ENCODE data around the gene MICA.
"Not testable (repeated sequence)": the region's sequence is repeated elsewhere in the genome, so short reads cannot be mapped to it uniquely, and the experiment has no call there.

Gene MICA

DNA sequence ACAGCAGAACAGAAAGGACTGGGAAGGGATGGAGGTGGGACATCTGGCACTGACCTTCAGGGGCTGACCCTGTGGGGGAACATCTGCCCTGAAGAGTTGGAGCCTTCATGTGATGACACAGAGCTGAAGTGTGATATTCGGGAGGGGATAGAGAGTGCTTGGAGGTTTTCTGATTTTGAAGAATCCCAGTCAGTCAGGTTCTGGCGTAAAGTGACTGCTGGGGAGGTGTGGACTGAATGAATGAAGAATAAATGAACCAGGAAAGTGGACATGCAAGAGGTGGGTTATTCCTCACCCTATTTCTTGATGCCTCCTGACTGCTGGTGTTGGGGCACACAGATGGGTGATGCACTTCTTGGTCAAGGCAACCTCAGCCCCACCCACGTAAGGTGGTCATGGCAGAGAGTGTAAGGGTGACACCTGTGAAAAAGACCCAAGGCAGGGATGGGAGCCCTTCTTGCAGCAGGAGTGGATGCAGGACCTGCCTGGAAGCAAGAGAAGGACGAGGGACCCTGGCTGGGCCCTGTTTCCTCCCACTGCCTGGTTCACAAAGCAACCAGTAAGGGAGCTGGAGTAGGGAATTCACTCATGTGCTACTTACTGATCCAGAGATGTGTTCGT lies 13.1 kb downstream of the MICA start:
- no peak for DNase-seq

- DNase-seq = no peak
Observed at GRCh38 chr6:31418251-31418650, 14.9 kb downstream of the MICA start.

- no peak for DNase-seq
Observed at GRCh38 chr6:31419842-31420241, 16.4 kb downstream of the MICA start.

DNA sequence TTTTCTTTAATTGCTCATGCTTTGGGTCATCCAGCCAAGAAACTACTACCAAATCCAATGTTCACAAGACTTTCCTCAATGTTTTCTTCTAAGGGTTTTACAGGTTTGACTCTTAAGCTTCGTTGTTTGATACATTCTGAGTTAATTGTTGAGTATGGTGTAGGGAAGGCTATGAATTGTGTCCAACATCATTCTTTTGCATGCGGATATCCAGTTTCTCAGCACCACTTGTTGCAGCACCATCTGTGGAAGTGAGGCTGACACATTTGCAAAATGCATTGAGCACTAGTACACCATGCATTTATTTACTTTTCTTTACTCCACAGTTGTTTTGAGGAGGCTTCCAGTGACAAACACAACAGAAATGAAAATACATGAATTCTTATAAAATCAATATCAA lies 17.2 kb downstream of the MICA start:
- no peak for DNase-seq

- no peak for DNase-seq
Observed at GRCh38 chr6:31422587-31422986, 19.2 kb downstream of the MICA start.

DNA sequence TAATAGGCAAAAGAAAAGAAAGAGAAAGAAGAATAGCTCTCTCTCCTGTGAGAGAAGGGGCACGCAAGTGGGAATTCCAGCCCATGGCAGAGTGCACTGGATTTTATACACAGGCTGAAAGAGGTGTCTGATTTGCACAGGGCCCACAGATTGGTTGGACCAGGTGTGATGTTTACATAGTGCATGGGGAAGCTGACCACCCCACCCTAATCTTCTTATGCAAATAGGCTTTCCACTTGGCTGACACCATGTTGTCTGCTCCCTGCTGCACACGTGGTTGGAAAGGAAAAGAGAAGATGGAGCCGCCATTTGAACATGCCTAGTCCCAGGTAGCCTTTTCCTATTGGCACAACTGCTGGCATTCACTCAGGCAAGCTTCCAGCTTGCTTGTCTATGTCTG lies 20.2 kb downstream of the MICA start:
- DNase-seq = no peak

DNA sequence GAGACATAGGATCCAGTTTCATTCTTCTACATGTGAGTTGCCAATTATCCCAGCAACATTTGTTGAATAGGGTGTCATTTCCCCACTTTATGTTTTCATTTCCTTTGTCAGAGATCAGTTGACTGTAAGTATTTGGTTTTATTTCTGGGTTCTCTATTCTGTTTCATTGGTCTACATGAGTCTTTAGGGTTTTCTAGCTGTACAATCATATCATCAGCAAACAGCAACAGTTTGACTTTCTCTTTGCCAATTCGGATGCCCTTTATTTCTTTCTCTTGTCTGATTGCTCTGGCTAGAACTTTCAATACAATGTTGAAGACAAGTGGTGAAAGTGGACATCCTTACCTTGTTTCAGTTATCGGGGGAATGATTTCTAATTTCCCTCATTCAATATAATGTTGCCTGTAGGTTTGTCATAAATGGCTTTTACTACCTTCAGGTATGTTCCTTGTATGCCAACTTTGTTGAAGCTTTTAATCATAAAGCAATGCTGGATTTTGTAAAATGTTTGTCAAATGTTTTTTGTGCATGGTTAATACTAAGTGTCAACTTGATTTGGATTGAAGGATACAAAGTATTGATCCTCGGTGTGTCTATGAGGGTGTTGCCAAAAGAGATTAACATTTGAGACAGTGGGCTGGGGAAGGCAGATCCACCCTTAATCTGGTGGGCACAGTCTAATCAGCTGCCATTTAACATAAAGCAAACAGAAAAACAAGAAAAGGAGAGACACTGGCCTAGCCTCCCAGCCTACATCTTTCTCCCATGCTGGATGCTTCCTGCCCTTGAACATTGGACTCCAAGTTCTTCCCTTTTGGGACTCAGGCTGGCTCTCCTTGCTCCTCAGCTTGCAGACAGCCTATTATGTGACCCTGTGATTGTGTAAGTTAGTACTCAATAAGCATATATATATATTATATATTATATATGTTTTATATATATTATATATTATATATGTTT lies 23.3 kb downstream of the MICA start:
- no peak for DNase-seq

- DNase-seq = no peak
Observed at GRCh38 chr6:31430449-31430848, 27.1 kb downstream of the MICA start.

- not testable (repeated sequence) for DNase-seq
Observed at GRCh38 chr6:31435051-31435450, 31.7 kb downstream of the MICA start.

DNA sequence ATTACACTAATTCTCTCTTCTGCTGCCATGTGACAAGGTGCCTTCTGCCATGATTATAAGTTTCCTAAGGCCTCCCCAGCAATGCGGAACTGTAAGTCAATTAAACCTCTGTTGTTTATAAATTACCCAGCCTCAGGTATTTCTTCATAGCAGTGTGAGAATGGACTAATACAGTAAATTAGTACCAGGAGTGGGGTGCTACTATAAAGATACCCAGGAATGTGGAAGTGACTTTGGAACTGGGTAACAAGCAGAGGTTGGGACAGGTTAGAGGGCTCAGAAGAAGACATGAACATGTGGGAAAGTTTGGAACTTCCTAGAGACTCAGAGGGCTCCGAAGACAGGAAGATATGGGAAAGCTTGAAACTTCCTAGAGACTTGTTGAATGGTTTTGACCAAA lies 34.8 kb downstream of the MICA start:
- no peak for DNase-seq

GRCh38 chr6:31438677-31439076 lies 35.3 kb downstream of the MICA start:
- DNase-seq = no peak

DNA sequence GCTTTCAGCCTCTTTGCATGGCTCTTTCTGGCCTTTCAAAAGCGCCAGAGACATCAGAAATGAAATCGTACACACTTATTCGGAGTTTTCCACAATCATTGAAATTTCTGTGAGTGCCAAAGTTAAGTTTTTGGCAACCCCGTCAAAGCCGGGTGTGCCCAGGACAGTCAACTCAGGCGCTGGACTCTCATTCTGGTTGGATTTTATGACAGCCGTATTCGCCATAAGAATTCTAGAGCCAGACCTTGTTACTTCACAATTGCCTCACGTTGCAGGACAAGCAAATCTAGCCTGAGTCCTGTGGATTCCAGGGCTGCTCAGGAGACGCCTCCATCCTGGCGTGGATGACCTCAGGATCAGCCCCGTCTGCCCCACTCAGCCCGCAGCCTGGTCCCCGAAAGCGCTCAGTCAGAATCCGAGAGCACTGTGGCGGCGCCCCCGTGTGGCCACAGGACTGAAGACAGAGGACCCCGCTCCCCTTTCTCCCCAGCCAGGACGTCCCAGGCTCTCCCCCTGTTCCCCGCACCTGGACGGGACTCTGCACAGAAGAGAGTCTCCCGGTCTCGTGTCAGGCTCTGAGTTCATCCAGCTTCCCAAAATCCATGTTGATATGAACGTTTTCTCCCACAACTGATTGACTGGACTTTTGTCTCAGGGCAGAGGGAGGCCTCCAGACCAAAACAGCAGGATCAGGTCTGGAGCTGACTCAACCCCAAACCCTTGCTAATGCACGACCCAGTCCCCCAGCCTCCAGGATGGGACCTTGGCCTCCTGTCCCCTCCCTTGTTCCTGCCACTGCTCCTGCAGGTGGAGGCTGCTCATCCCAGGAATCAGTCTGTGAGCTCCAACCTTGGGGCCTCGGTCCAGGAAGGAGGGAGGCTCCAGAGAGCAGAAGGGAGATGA lies 38.2 kb downstream of the MICA start:
- DNase-seq = peak; percentile 85

- no peak for DNase-seq
Observed at GRCh38 chr6:31446481-31446880, 43.1 kb downstream of the MICA start.

- DNase-seq = not testable (repeated sequence)
Observed at GRCh38 chr6:31446999-31447789, 43.8 kb downstream of the MICA start.

GRCh38 chr6:31450751-31451150 lies 47.4 kb downstream of the MICA start:
- no peak for DNase-seq

- no peak for DNase-seq
Observed at GRCh38 chr6:31452859-31453258, 49.5 kb downstream of the MICA start.

GRCh38 chr6:31453259-31453658 lies 49.9 kb downstream of the MICA start:
- DNase-seq = no peak

DNA sequence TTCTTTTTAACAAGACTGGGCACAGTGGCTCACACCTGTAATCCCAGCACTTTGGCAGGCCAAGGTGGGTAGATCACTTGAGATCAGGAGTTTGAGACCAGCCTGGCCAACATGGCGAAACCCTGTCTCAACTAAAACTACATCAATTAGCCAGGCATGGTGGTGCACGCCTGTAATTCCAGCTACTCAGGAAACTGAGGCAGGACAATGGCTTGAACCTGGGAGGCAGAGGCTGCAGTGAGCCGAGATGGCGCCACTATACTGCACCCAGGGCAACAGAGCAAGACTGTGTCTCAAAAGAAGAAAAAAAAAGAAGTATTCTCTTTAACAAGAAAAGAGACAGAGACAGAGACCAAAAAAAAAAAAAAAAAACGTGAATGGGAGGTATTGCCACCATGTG lies 56.5 kb downstream of the MICA start:
- not testable (repeated sequence) for DNase-seq

- DNase-seq = no peak
Observed at GRCh38 chr6:31460361-31461025, 57.1 kb downstream of the MICA start.

GRCh38 chr6:31462026-31462963 lies 58.9 kb downstream of the MICA start:
- no peak for DNase-seq
